Activated gamma-delta T cell treated with anti-CD3 and anti-CD28 coated beads, Interleukin-2, amount 50 U/mL, for 16 hours (primary cell): Measurements from ENCODE around the gene POM121.
"Not testable (repeated sequence)": the region's sequence is repeated elsewhere in the genome, so short reads cannot be mapped to it uniquely, and the experiment has no call there.

Source experiments
- DNase-seq: peaks from one replicate; pipeline ENCODE4 v3.0.0-alpha.2; 2020; ENCODE audit warnings: low read depth

The POM121 gene

GRCh38 chr7:72997887-72998468 lies 73.1 kb downstream of the POM121 start:
- not testable (repeated sequence) for DNase-seq
